ENCODE measurements around the gene SEL1L3.

The SEL1L3 gene

DNA sequence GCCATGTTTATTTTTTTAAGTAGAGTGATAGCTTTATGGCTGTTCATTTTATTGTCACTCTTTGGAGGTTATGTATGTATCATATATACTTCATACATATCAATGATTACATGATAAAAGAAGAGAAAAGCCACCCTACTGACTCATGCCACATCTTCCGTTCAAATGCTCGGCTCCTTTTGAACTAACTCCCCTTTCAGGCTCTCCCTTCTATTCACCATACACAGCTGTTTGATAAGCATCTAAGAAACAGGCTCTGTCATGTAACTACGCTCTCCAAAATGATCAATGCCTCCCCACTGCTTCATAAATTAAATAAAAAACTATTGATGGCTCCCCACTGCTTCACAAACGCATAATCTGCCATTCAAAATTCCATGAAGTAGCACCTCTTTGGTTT is 89.4 kb downstream of the SEL1L3 start:
- DNase-seq (ENCODE audit: low read depth), result no peak
- no peak overlapping the region for H3K4me3 ChIP-seq (ENCODE audit: low read depth, low read length)
- TF ChIP-seq, protein P1, sequence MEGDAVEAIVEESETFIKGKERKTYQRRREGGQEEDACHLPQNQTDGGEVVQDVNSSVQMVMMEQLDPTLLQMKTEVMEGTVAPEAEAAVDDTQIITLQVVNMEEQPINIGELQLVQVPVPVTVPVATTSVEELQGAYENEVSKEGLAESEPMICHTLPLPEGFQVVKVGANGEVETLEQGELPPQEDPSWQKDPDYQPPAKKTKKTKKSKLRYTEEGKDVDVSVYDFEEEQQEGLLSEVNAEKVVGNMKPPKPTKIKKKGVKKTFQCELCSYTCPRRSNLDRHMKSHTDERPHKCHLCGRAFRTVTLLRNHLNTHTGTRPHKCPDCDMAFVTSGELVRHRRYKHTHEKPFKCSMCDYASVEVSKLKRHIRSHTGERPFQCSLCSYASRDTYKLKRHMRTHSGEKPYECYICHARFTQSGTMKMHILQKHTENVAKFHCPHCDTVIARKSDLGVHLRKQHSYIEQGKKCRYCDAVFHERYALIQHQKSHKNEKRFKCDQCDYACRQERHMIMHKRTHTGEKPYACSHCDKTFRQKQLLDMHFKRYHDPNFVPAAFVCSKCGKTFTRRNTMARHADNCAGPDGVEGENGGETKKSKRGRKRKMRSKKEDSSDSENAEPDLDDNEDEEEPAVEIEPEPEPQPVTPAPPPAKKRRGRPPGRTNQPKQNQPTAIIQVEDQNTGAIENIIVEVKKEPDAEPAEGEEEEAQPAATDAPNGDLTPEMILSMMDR (IDR thresholded peaks at IDR 0.05; ENCODE audit: low read depth, low read length, missing control alignments), result no peak

DNA sequence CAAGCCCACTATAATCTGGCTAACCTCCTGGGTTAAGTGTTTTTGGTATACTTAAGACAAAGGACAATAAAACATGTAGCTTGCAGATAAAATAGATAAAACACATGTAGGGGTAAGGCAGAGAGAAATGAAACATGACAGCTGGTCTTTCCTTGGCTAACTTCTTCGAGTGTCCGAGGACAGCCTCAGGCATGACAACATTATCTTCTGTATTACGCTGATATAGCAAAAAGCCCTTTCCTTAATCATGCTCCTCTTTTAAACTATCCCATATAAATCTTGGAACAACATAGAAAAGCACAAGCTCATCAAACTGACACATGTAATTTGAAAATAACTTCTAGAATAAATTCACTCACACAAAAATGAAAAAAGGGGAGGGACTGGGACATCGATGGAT is 91.1 kb downstream of the SEL1L3 start:
- DNase-seq (ENCODE audit: low read depth), result no peak
- no peak overlapping the region for H3K4me3 ChIP-seq (ENCODE audit: low read depth, low read length)
- TF ChIP-seq, protein P1 (IDR thresholded peaks at IDR 0.05; ENCODE audit: low read depth, low read length, missing control alignments), result no peak

DNA sequence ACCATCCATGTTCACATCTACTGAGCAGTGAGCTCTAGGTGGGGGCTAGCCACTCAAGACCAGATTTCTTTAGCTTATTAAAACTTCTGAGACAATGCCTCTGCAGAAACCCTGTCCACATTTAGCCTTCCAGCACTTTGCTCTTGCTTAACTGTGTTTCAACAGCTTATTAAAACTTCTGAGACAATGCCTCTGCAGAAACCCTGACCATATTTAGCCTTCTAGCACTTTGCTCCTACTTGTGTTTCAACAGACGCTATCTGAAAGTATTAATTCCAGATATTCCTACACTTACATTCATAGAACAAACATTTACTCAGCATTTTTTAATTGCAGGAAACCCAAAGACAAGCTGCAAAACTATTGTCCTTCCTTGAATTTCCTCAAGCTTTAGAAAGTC is 91.9 kb downstream of the SEL1L3 start:
- no peak overlapping the region for H3K4me3 ChIP-seq (ENCODE audit: low read depth, low read length)
- DNase-seq (ENCODE audit: low read depth), result no peak
- TF ChIP-seq, protein P1 (IDR thresholded peaks at IDR 0.05; ENCODE audit: low read depth, low read length, missing control alignments), result no peak

DNA sequence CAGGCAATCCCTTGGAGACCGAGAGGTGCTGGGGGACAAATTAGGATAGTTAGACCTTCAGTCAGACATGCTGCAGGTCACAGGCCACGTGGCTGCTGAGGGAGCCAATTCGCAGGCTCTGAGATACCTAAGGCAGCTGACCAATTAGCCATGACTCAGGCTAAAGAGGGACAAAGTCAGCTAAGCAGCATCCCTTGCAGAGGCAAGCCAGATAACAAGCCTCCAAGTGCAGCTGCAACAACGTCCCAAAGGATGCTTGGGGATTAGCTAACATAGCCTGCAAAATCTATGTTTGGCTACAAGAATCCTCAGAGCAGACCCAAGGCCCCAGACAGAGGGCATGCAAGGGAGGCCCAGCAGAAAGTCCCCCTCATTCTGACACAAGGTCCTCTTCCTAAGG is 93.5 kb downstream of the SEL1L3 start:
- no peak overlapping the region for H3K4me3 ChIP-seq (ENCODE audit: low read depth, low read length)
- TF ChIP-seq, protein P1 (IDR thresholded peaks at IDR 0.05; ENCODE audit: low read depth, low read length, missing control alignments), result no peak
- no peak for DNase-seq (ENCODE audit: low read depth)

DNA sequence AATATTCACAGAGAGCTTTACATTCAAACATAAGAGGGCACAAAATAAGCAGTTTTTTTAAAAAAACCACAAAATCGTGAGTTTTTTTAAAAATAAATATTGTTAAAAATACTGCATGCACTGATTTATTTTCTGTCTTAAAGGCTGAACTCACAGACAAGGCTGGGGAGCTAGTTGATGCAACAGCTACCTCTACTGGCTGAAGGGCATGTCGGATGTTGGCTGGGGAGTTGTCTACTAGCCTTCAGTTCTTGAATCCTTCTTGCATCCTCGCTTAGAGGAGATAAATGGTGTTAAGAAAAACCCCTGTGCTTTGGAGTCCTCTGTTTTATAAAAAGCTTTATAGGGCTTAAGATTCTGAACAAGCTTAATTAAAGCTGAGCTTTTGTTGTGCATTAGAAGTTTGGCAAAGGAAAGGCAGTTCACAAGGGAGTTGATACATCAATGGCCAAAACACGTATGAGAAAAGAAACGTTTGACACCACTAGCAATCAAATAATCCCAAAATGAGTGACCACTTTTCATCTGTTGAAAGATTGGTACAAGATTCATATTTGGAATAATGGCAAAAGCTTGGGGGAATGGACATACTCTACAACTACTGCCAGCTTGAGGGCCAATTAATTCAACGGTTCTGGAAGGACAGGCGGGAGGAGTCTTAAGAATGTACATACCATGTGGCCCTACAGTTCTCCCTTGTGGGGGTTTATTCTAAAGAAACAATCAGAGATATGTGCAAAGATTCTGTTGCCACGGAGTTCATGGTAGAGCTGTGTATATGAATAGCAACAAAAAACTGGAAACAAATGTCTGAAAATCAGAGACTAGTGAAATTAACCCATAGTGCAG is 94.7 kb downstream of the SEL1L3 start:
- TF ChIP-seq, protein P1 (IDR thresholded peaks at IDR 0.05; ENCODE audit: low read depth, low read length, missing control alignments), result peak; percentile 86
- DNase-seq (ENCODE audit: low read depth), result peak; percentile 19
- H3K4me3 ChIP-seq (ENCODE audit: low read depth, low read length), result no peak overlapping the region

DNA sequence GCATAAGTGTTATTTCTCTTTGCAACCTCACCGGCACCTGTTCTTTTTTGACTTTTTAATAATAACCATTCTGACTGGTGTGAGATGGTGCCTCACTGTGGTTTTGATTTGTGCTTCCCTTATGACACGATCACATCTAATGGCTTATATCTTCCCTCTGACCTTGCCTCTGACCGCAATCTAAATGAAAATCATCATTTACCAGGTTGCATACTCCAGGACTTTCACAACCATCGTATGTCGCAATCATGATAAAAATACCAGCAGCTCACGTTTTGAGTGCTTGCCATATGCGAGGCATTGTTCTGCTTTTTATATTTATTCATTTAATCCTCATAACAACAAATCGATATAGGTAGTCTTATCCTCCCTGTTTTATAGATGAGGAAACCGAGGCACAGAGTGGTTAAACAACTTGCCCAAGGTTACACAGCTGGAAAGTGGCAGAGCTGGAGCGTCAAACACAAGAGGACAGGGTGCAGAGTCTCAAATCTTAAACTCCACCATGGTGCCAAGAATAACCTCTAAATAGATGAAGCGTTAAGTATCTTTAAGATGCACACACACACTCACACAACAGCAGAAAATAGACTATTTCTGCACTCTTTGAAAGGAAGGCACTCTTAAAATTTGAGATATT is 102.2 kb downstream of the SEL1L3 start:
- no peak overlapping the region for H3K4me3 ChIP-seq (ENCODE audit: low read depth, low read length)
- TF ChIP-seq, protein P1 (IDR thresholded peaks at IDR 0.05; ENCODE audit: low read depth, low read length, missing control alignments), result no peak
- no peak for DNase-seq (ENCODE audit: low read depth)

Data from GM12864 (cell line).